Activated naive CD8-positive, alpha-beta T cell treated with anti-CD3 and anti-CD28 coated beads, Interleukin-2, amount 50 U/mL, for 16 hours (primary cell): Measurements from ENCODE around the gene TCEAL9.
"Not testable (repeated sequence)": the region's sequence is repeated elsewhere in the genome, so short reads cannot be mapped to it uniquely, and the experiment has no call there.

Experiments used
- DNase-seq: peaks from one replicate; pipeline ENCODE4 v3.0.0-alpha.2; 2020; ENCODE audit warnings: low read depth, low spot score

TCEAL9 gene

DNA sequence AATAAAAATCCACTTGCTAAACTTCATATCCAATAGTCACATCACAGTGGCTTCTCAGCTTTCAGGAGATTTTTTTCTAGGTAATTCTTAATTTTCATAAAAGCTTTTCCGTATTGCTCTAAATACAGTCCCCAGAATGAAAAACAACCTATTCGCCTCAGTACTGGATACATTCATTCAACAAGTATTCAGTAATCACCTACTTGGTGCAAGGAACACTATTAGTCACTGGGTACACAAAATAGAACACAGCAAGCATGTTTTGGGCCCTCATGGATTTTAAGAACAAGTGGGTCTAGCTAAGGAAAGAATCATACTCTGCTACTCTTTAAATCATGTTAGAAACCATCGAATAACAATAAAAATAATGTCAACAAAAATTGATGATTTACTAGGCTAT, 17.3 kb downstream of the TCEAL9 start:
- DNase-seq, result no peak

DNA sequence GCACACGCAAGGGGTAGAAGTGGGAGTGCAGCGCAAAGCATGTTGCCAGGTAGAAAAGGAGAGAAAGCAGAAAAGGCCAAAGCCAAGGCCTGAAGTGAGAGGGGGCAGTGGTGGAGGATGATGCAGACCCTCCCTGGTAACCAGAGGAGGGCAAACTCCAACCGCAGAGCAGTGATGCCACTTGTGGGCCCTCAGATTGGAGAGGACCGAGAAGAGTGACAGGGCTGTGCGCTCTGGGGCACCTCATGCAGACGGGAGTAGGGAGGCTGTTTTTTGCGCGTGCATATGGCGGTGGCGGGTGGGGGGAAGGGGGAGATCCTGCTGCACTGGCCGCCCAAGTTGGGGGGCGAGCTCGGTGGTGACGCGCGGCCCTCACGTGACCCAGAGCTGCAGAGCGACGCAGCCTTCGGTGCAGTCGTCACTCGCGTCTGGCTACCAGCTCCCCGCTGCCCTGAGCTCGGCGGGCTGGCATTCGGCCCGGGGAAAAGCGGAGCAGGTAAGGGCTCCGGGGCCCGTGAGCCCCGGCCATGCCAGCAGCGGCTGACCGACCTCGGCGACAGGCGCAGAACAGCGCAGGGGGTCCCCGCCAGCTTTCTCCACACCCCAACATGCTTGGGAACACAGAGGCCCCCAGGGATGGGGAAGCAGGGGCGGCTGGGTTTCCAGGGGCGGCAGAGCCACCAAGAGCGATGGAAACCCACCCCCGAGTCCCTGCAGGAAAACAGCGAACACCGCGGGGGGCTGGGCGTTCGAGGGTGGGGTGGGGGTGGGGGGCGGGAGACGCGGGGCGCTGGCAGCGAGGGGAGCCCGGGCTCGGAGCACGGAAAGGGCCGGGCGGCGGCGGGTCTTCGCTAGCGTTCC, 20.0 kb downstream of the TCEAL9 start, which contains the start of gene BEX3:
BEX3 (plus strand) TSS at position 421 of the 861 bp plus-strand sequence. CDS start 984 bp downstream, outside the sequence.
- peak; percentile 1 for DNase-seq

DNA sequence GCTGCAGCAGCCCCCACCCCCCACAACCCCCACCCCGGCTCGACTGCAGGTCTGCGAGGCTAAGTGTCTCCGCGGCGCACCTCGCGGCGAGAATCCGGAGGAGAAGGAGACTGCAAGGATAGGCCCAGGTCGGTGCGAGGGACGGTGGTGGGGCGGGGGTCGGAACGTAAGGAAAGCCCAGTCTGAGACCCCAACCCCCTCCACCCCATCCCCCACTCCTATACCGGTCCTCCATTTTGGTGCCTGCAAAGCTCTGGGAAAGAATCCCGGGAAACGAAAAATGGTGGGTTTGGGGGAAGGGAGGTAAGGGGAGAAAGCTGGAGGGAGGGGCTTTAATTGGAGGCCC, 20.6 kb downstream of the TCEAL9 start:
- DNase-seq, result no peak

DNA sequence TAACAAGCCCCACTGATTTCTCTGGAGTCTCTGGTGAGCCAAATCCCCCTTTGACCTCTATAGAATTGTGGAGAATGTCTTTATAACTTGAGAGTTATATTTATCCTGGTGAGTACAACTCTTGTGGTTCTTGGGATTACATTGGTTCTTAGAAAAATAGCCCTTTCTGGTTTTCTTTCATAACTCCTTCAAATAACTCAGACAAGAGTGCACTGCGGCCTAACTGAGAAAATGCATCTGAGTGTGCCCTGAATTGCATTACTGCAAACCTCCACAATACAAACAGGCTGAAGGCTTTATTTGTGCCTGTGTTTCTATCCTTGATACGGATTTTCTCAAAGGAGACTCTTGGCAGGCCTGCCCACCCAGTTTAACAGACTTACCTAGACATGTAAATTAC, 22.7 kb downstream of the TCEAL9 start:
- DNase-seq, result no peak

DNA sequence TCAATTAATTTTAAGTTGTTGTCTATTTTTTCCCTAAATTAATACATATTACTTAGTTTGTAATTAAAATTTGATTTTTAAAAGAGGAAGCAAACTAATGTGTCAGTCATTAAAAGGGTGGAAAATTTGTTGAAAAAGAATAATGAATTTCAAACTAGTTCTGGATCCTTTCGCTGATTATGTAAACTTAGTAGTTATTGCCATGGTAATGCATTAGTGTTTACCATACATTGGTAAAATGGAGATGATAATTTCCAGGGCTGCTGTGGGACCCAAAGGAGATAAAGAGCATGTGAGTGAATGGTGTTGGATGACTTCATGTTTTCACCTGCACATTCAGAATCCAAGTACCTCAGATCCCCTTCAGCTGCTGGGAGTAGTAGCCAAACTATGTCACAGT, 26.6 kb downstream of the TCEAL9 start:
- no peak for DNase-seq

DNA sequence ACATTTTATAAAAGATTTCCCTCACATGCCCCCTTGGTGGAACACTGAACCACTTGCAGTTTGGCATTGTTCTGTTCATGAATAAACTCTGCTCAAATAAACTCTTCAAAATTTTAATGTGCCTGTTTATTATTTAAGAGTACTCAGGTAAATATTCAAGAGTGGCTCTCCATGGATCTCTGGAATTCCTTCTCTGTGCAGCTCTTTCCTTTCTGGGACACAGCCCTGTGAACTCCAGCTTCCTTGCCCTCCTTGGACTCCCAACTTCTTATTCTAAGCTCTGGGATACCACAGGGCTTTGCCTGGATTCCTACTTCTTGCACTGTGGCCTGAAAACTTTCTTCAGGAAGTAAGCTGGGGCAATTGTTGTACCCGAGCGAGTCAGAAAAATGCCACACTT, 28.4 kb downstream of the TCEAL9 start:
- no peak for DNase-seq

DNA sequence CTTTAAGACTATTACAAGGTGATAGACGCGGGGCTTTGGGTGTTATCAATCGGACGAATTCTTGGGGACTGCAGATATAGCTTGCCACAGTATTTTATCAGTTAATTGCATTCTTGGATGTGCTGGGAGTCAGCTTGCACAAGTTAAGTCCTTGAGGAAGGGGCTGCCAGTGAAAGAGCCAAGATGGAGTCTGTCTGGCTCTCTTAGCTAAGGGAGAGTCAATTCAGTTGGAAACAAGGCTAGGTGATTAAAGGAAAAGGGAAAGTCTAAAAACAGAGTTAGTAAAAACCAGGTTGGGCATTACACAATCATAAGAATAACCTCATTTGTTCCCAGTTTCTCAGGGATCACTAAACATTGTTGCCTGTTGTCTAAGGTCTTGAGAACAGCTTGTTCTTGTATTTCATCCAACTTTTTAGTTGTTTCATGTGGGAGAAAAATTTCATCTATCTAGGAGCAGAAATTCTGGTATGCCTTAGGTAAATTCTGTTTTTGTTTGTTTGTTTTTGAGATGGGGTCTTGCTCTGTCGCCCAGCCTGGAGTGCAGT, 29.1 kb downstream of the TCEAL9 start:
- DNase-seq, result not testable (repeated sequence)

DNA sequence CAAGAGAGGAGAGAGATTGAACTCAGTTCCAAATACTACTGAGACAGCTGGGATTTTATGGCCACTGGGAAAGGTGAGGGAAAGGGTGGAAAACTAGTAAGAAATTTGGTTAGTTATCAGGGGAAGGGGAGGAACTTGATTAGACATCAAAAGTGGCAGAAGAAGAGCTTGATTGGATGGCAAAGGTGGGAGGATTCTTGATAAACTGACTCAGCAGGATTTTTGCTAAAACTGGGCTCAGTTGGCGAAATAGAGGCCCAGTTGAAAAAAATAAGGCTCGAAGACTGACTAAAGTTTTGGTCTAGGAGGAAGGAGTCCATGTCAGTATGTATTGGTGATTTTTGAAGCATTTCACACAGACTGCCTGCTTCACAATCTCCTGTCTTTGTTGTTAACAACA, 30.0 kb downstream of the TCEAL9 start:
- no peak for DNase-seq

DNA sequence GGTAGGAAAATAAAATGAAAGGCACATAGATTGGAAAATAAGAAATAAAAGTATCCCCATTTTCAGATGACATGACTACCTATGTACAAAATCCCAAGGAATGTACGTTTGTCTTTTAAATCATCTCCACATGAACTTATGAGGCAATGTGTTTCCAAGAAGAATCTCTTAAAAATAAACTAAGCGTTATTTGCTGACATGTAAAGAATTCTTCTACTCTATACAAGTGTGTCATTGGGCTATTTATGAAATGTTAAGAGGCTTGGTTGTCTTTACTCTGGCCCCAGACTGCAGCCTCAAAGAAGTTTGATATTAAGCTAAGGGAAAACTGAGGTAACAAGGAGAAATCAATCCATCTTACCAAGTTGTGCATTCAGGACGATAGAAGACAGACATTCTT, 37.2 kb downstream of the TCEAL9 start:
- no peak for DNase-seq

DNA sequence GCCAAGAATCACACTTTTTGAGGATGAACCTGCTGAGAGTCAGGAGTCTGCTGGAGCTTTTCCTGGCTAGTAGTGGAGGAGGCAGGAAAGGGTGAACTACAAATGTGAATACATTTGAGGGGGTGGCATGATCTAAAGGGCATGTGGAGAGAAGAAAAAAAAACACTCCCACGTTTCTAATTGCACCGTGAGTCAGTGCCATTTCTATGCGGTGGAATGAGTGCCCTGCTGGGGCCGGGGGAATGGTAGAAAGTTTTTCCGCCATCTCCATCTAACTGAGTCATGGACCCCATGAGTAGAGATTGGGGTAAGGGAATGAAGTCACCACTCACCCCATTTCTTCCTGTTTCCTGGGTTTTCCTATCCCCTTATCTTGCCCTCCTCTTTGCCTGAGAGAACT, 39.9 kb downstream of the TCEAL9 start:
- DNase-seq, result no peak

DNA sequence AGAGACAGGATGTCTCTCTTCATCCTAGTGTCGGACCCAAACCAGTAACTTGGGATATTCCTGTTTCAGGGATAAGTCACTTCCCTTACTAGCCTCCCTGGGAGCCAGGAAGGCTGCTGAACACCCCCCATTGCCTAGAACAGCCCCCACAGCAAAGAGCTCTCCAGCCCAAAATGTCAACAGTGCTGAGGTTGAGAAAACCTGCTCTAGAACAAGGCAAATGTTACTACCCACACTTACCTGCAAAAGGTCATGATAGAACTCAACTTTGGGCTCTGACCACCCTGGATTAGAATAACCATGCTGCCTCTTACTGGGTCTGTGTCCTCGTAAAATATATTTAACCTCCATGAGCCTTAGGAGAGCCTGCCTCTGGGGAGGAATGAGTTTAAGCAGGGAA, 40.4 kb downstream of the TCEAL9 start:
- no peak for DNase-seq

DNA sequence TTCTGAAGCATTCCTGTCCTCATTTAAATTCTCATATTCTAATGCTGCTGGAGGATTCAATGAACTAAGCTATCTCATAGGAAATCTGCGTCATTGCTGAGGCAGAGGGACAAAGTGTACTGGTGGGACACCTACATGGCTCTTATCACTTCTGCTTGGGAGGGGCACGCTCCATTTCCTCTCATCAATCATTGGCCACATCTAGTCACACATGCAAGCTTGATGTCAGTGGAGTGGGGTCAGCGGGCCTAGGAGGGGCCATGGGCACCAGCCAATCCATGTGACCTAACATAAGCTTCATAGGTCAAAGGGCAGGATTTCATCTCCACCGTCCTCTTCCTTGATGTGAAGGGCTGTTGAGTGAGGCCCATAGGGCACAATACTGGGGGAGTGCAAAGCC, 41.4 kb downstream of the TCEAL9 start:
- no peak for DNase-seq

DNA sequence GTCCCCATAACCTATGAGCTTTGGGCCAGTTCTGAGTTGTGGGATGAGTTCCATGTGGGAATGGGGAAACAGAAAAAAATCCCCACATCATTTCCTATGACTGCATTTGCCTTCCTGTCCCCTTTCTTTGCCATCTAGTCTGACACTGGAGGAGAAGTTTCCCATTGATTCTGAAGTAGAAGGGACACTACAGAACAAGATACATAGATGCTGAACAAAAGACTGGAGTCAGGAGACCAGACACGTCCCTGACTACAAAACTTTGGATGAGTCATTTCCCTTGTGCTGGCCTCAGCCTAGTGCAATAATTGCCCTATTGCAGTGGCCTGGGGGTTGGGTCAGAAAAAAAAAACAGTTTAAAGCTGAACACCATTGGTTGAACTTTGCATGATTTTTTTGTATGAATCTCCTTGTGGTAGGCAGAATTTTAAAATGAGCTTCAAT, 42.1 kb downstream of the TCEAL9 start:
- no peak for DNase-seq

DNA sequence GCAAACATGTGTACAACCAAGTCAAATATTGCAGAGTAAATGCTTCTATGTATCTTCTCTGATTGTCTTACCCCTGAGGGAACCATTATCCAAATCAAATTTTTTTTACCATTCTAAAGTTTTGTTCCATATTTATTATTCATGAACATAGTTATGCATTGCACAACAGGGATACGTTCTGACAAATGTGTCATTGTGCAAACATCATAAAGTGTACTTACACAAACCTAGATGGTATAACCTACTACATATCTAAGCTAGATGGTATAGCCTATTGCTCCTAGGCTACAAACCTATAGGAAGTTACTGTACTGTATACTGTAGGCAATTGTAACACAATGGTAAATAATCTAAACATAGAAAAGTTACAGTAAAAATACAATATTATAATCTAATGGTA, 43.4 kb downstream of the TCEAL9 start:
- DNase-seq, result no peak

DNA sequence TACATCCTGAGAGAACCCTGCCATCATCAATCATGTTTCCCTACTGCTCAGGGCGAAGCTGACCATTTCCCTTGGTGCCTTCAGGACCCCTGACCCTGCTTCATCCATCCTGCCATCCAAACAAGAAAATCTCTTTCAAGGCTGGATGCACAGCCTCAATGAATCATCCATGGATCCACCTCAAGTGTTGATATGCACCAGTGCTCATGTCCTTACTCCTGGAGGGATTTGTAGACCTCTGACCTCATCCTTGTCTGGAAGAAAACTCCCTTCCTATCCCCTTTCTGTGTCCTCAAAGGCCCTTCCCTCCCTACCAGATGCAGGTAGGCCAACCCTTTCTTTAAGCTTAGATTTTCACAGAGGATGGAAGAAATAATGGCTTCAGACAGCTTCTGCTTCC, 44.6 kb downstream of the TCEAL9 start:
- DNase-seq, result no peak

DNA sequence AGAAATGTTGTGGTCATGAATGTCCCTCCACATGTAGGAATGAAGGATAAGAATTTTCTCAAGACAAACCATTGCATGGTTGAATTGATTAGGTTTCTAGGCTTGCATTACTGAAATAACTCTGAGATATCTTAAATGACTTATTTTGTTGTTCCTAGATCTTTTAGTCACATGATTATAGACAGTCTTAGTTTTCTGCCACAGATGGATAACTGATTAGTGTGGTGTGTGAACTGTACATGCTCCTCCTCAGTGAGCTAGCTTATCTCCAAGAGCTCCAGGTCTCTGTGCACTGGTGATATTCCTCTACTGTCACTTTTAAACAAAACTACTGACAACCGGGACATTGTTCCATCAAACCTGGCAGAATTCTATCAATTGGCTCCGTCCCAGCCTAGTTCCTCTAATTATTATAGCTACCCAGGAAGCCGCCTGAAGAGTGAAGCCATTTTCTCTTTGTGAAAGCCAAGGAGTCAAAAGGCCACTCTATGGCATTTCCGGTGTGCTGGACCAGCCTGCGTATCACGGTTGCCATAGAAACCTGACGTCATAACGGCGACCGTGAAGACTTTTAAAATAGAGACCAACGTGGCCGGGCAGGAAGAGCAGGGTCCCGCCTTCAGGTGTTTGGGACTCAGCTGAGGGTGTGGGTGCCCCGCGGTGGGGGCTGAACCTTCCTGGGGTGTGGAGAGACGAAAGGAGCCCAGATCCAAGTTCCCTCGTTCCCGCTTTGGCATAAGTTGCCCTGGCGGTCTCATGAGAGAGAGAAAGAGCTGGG, 48.1 kb downstream of the TCEAL9 start:
- DNase-seq, result no peak

DNA sequence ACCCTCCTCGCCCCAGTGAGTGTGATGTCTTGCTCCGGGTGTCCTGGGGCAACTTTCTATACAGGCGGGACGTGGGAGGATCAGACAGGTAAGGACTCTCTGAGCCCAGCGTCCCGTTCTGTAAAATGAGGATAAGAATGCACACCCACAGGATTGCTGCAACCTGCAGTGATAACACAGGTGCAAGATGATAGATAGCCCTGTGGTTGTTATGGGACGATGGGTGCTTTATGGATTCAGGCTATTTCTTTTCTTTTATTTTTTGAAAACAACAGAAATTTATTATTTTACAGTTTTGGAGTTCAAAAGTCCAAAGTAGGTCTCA, 48.7 kb downstream of the TCEAL9 start:
- DNase-seq, result no peak

DNA sequence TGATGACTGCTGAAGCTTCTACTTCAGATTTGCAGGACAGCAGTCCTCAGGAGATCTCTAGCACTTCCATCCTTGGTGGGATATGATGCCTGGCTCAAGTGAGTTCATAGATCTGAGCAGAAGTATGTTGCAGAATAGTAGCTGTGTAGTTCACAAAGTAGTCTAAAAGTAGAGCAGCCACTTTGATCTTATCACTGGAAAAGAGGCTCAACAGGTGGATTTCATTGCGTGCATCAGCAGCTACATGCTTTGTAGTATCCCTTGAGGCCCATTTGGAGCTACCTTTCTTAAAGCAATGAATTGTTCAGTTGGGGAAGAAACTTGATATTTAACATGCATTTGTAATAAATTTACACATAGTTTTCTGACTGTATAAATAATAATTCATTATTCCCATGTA, 50.0 kb downstream of the TCEAL9 start:
- no peak for DNase-seq

DNA sequence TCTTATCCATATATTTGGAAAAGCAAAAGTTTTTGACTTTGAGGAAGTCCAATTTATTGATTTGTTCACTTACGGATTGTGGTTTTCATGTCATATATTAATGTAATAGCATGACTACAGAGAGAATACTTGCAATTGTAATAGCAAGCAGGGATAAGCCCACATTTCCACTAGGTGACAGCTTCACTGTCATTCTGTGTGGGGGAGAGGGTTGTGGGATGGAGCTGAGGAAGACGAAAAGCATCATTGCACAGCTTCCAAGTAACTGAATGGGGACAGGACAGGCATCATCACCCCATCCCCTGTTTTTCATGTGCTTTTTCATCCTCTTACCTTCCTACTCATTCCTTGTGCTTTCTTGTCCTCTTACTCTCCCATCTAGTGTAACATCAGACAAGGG, 51.5 kb downstream of the TCEAL9 start:
- DNase-seq, result no peak
